ENCODE measurements around the gene CIRBP.

DNA sequence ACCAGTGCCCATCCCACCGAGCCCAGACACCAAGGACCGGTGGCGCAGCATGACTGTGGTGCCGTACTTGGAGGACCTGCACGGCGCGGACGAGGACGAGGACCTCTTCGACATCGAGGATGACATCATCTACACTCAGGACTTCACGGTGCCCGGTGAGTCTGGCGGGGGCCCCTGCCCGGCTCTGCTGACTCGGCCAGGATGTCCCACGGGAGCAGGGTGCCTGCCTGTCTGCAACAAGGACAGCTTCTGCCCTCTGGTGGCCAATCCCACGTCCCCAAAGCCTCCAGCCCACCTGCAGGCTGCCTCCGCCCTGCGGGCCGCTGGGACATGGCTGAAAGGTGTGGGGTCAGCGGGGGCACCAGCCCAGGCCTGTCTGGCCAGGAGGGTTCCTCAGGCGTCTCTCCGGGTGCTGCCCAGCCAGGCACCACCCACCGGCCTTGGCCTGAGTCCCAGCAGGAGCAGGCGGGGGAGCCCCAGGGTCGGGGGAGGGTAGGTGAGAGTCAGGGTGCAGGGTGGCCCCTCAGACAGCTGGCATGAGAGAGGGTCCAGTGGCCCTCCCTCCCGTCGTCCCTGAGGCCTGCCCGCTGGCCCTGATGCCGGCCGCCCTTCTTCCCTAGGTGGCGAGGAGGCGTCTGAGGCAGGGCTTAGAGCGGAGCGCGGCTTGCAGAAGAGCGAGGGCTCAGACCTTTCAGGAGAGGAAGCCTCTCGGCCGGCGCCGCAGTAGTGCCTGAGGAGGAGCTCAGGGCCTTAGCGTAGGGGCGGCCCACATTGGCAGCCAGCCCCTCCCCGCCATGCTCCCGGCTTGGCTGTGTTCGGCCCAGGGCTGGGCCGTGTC, 45.9 kb upstream of the CIRBP start:
- TF ChIP-seq CTCF (IDR thresholded peaks at IDR 0.05) (no peak), POLR2AphosphoS5 (IDR thresholded peaks at IDR 0.05; ENCODE audit: insufficient read depth in 1 of 2, low read depth in 1 of 2) (no peak), POLR2A (IDR thresholded peaks at IDR 0.05) (no peak)

Measured in vagina (tissue), 2 donors.